Astrocyte (in vitro differentiated cells and primary cell): ENCODE measurements around the gene SCLT1. TPM values are rescaled to one million over a fixed set of nuclear protein-coding genes. Genes with fewer than 3 reads are reported as not detected.

ENCODE experiments used
- DNase-seq: peaks from one replicate; pipeline ENCODE4 v3.0.0-alpha.2; 2010; ENCODE audit warnings: low read depth
- FAIRE-seq: peaks from 2 replicates; lab custom pipeline; 2011; peaks lifted over from hg19 to GRCh38; lab: Jason Lieb, UNC
- H2AFZ ChIP-seq: 2 replicates; pipeline ENCODE4 v1.6.0; 2012; ENCODE audit warnings: low read depth, low read length, inconsistent platforms
- H3K27ac ChIP-seq: 2 replicates; pipeline ENCODE4 v1.5.1; 2011; ENCODE audit warnings: low read depth, low read length, inconsistent platforms
- H3K27me3 ChIP-seq: 2 replicates; pipeline ENCODE4 v1.6.0; 2011; ENCODE audit warnings: low read length, inconsistent platforms; ENCODE audit not compliant: insufficient read depth
- H3K36me3 ChIP-seq: 2 replicates; pipeline ENCODE4 v1.5.1; 2011; ENCODE audit warnings: low read length, inconsistent platforms; ENCODE audit not compliant: insufficient read depth
- H3K4me1 ChIP-seq: 2 replicates; pipeline ENCODE4 v1.5.1; 2011; ENCODE audit warnings: low read length, inconsistent platforms; ENCODE audit not compliant: insufficient read depth
- H3K4me2 ChIP-seq: 2 replicates; pipeline ENCODE4 v1.6.0; 2012; ENCODE audit warnings: low read length, inconsistent platforms
- H3K4me3 ChIP-seq: 2 replicates; pipeline ENCODE4 v1.5.1; 2011; ENCODE audit warnings: low read depth, mild to moderate bottlenecking, low read length, inconsistent platforms; ENCODE audit not compliant: insufficient read depth
- H3K79me2 ChIP-seq: 2 replicates; pipeline ENCODE4 v1.6.0; 2012; ENCODE audit warnings: mild to moderate bottlenecking, low read length, inconsistent platforms; ENCODE audit not compliant: insufficient read depth
- H3K9ac ChIP-seq: 2 replicates; pipeline ENCODE4 v1.6.0; 2012; ENCODE audit warnings: mild to moderate bottlenecking, low read length, inconsistent platforms
- H3K9me3 ChIP-seq: 2 replicates; pipeline ENCODE4 v1.5.1; 2012; ENCODE audit warnings: low read depth, mild to moderate bottlenecking, low read length, inconsistent platforms; ENCODE audit not compliant: insufficient read depth
- H4K20me1 ChIP-seq: 2 replicates; pipeline ENCODE4 v1.6.0; 2012; ENCODE audit warnings: low read length, inconsistent platforms; ENCODE audit not compliant: insufficient read depth
- H3K27ac Mint-ChIP-seq: one replicate; pipeline ENCODE4 v1.8.0; 2021; ENCODE audit warnings: mild to moderate bottlenecking, mixed read lengths; ENCODE audit not compliant: unreplicated experiment
- H3K27me3 Mint-ChIP-seq: one replicate; pipeline ENCODE4 v1.8.0; 2021; ENCODE audit warnings: low read depth, mixed read lengths; ENCODE audit not compliant: unreplicated experiment
- H3K36me3 Mint-ChIP-seq: one replicate; pipeline ENCODE4 v1.8.0; 2021; ENCODE audit warnings: low read depth, mixed read lengths; ENCODE audit not compliant: unreplicated experiment
- H3K4me1 Mint-ChIP-seq: one replicate; pipeline ENCODE4 v1.8.0; 2021; ENCODE audit warnings: low read depth, mixed read lengths; ENCODE audit not compliant: unreplicated experiment
- H3K4me3 Mint-ChIP-seq: one replicate; pipeline ENCODE4 v1.8.0; 2021; ENCODE audit warnings: mild to moderate bottlenecking, moderate library complexity, mixed read lengths; ENCODE audit not compliant: unreplicated experiment
- H3K9me3 Mint-ChIP-seq: one replicate; pipeline ENCODE4 v1.8.0; 2021; ENCODE audit warnings: mild to moderate bottlenecking, mixed read lengths; ENCODE audit not compliant: unreplicated experiment
- EZH2 ChIP-seq: IDR thresholded peaks from 2 replicates; pipeline ENCODE4 v1.6.1; 2012; ENCODE audit warnings: mild to moderate bottlenecking, low read length, inconsistent platforms; ENCODE audit not compliant: insufficient read depth
- total RNA-seq: library from RNA; stranded (reverse); gene quantifications from 2 replicates; pipeline ENCODE4 v1.2.1, GENCODE V29; 2021
- TF ChIP-seq, protein P1 (sequence below): IDR thresholded peaks from 2 replicates; pipeline ENCODE4 v1.5.1; 2011; ENCODE audit warnings: low read depth, mild to moderate bottlenecking, inconsistent platforms, low read length, moderate library complexity; ENCODE audit not compliant: insufficient read depth

The SCLT1 gene
- total RNA-seq, 1 donor from 2014 or later: 11.3 TPM

- Histone ChIP-seq H3K36me3 (peaks cover 3% of the 10 kb centered on the region), H3K4me1 (no peaks in the 10 kb centered on the region), H3K4me2 (no peak overlapping the region), H3K9ac (no peak overlapping the region), H3K79me2 (peaks cover 4% of the 10 kb centered on the region), H3K27me3 (no peaks in the 10 kb centered on the region), H3K9me3 (peaks cover 22% of the 10 kb centered on the region), H2AFZ (no peak overlapping the region), H3K27ac (no peak overlapping the region), H4K20me1 (no peaks in the 10 kb centered on the region), H3K4me3 (no peak overlapping the region)
- Mint-ChIP-seq H3K4me3 (no peak overlapping the region), H3K36me3 (peaks cover 68% of the 10 kb centered on the region), H3K9me3 (peaks cover 53% of the 10 kb centered on the region), H3K27ac (no peak overlapping the region), H3K4me1 (no peaks in the 10 kb centered on the region), H3K27me3 (no peaks in the 10 kb centered on the region)
- DNase-seq: no peak
- TF ChIP-seq, protein P1, sequence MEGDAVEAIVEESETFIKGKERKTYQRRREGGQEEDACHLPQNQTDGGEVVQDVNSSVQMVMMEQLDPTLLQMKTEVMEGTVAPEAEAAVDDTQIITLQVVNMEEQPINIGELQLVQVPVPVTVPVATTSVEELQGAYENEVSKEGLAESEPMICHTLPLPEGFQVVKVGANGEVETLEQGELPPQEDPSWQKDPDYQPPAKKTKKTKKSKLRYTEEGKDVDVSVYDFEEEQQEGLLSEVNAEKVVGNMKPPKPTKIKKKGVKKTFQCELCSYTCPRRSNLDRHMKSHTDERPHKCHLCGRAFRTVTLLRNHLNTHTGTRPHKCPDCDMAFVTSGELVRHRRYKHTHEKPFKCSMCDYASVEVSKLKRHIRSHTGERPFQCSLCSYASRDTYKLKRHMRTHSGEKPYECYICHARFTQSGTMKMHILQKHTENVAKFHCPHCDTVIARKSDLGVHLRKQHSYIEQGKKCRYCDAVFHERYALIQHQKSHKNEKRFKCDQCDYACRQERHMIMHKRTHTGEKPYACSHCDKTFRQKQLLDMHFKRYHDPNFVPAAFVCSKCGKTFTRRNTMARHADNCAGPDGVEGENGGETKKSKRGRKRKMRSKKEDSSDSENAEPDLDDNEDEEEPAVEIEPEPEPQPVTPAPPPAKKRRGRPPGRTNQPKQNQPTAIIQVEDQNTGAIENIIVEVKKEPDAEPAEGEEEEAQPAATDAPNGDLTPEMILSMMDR: no peak
- TF ChIP-seq EZH2: no peak
- FAIRE-seq: no peak
Measured at GRCh38 chr4:129059028-129059427, 34.3 kb downstream of the SCLT1 start.

- Mint-ChIP-seq H3K9me3 (peaks cover 3% of the 10 kb centered on the region), H3K36me3 (no peaks in the 10 kb centered on the region), H3K27ac (no peak overlapping the region), H3K4me1 (no peaks in the 10 kb centered on the region), H3K4me3 (no peak overlapping the region), H3K27me3 (no peaks in the 10 kb centered on the region)
- DNase-seq (no peak), FAIRE-seq (peak; percentile 39)
- no peak overlapping the region for H3K4me3 ChIP-seq
- no peak overlapping the region for H2AFZ ChIP-seq
- H3K4me2 ChIP-seq: no peak overlapping the region
- H3K27me3 ChIP-seq: no peaks in the 10 kb centered on the region
- no peak for TF ChIP-seq EZH2
- TF ChIP-seq, protein P1: no peak
- H3K4me1 ChIP-seq: no peaks in the 10 kb centered on the region
- H3K36me3 ChIP-seq: no peaks in the 10 kb centered on the region
- no peaks in the 10 kb centered on the region for H3K9me3 ChIP-seq
- H3K79me2 ChIP-seq: peaks cover 6% of the 10 kb centered on the region
- H4K20me1 ChIP-seq: no peaks in the 10 kb centered on the region
- H3K9ac ChIP-seq: no peak overlapping the region
- no peak overlapping the region for H3K27ac ChIP-seq
Measured at GRCh38 chr4:129046055-129046959, 47.0 kb downstream of the SCLT1 start.

DNA sequence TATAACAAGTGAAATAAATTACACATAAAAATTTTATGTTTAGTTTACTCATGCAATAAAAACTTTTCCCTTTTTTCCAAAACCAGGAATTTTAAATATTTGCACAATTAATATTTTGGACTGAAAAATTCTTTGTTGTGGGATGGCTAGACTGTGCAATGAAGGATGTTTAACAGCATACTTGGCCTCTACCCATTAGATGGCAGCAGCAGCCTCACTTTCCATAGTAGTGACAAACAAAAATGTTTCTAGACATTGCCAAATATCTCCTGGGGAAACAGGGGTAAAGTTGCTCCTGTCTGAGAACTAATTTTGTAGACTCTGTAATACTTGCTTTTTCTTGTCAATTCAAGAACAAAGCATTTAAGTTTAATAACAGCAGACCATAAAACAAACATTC, 49.8 kb downstream of the SCLT1 start:
- no peaks in the 10 kb centered on the region for H3K36me3 Mint-ChIP-seq
- no peak overlapping the region for H3K4me3 ChIP-seq
- no peak overlapping the region for H2AFZ ChIP-seq
- no peaks in the 10 kb centered on the region for H3K4me1 Mint-ChIP-seq
- no peak overlapping the region for H3K9ac ChIP-seq
- no peak overlapping the region for H3K4me2 ChIP-seq
- DNase-seq (peak; percentile 46), FAIRE-seq (no peak)
- no peak overlapping the region for H3K4me3 Mint-ChIP-seq
- no peaks in the 10 kb centered on the region for H3K27me3 Mint-ChIP-seq
- H3K4me1 ChIP-seq: no peaks in the 10 kb centered on the region
- H3K27ac Mint-ChIP-seq: no peak overlapping the region
- no peaks in the 10 kb centered on the region for H4K20me1 ChIP-seq
- no peak for TF ChIP-seq EZH2
- TF ChIP-seq, protein P1: peak; percentile 11
- H3K9me3 ChIP-seq: no peaks in the 10 kb centered on the region
- no peak overlapping the region for H3K27ac ChIP-seq
- H3K9me3 Mint-ChIP-seq: no peaks in the 10 kb centered on the region
- peaks cover 6% of the 10 kb centered on the region for H3K79me2 ChIP-seq
- no peaks in the 10 kb centered on the region for H3K27me3 ChIP-seq
- H3K36me3 ChIP-seq: no peaks in the 10 kb centered on the region
